Breast epithelium (tissue), 3 donors: ENCODE data around the gene SNAP25.

Experiments
- POLR2A ChIP-seq: fragments of 450-650 bp; IDR thresholded peaks from one replicate; pipeline ENCODE4 v1.6.1; 2016; ENCODE audit warnings: antibody characterized with exemption, mild to moderate bottlenecking, moderate library complexity
- POLR2AphosphoS5 ChIP-seq, 3 donors: sonication (generic); formaldehyde crosslinking; IDR thresholded peaks; one replicate each; pipeline ENCODE4 v1.6.1; 2017; ENCODE audit warnings: antibody characterized with exemption in 3 of 3
- TF ChIP-seq, protein P1 (sequence below), 3 donors: fragments of 450-650 bp; IDR thresholded peaks; one replicate each; pipeline ENCODE4 v1.5.1; 2016 to 2017; ENCODE audit warnings: antibody characterized with exemption in 3 of 3, mild to moderate bottlenecking in 3 of 3, moderate library complexity in 3 of 3

DNA sequence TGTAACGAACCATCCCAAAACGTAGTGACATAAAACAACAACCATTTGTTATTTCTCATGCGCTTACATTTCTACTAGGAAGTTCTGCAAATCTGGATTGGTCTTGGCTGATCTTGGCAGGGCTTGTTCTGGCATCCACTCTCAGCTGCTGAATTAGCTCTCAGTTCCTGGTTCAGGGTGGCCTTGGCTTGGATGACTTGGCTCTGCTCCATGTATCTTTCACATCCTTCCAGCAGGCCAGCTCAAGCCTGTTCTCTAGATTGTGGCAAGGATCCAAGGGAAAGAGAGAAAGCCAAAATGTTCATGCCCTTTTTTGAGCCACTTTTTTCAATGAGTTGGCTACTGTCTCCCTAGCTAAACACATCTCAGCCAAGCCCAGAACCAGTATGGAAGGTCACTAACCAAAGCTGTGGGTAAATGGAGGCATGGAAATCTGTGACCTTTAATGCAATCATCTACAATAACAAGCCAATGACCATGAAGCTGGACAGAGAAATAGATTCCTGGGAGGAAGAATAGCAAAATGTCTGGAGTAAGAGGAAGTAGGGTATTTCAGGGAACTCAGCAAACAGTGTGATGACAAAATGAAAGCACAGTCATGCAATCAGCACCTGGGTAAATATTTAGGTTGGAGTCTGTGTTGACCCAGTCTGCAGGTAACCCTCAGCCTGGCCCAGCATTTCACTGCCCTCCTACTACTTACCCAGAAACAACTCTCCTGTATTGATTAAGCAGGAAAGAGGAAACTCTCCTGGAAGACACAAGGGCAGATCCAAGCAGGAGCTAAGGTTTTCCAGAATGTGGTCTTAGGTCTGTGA lies 32.7 kb upstream of the SNAP25 start:
- TF ChIP-seq, protein P1, sequence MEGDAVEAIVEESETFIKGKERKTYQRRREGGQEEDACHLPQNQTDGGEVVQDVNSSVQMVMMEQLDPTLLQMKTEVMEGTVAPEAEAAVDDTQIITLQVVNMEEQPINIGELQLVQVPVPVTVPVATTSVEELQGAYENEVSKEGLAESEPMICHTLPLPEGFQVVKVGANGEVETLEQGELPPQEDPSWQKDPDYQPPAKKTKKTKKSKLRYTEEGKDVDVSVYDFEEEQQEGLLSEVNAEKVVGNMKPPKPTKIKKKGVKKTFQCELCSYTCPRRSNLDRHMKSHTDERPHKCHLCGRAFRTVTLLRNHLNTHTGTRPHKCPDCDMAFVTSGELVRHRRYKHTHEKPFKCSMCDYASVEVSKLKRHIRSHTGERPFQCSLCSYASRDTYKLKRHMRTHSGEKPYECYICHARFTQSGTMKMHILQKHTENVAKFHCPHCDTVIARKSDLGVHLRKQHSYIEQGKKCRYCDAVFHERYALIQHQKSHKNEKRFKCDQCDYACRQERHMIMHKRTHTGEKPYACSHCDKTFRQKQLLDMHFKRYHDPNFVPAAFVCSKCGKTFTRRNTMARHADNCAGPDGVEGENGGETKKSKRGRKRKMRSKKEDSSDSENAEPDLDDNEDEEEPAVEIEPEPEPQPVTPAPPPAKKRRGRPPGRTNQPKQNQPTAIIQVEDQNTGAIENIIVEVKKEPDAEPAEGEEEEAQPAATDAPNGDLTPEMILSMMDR (IDR thresholded peaks at IDR 0.05), result no peak
- TF ChIP-seq POLR2AphosphoS5 (IDR thresholded peaks at IDR 0.05) (peak in 1 of 3 donors; percentile 14), POLR2A (no peak)
